Measurements from ENCODE around the gene NDFIP1. TPM values are rescaled to one million over a fixed set of nuclear protein-coding genes. Genes with fewer than 3 reads are reported as not detected.

Gene NDFIP1
- total RNA-seq, 1 experiment from 2014 or later, result 40.9 TPM

- in situ Hi-C loops (cut with HindIII; ENCODE audit: low pct_unique_long_range_greater_than_20kb, low sequenced_read_pairs), result loop anchor here (5.0 kb wide), 1 partner anchor 72 kb away; no protein-coding TSS in a partner anchor
- ChIA-PET POLR2A (no interaction called here), CTCF (no interaction called here)
- TF ChIP-seq CTCF (IDR thresholded peaks at IDR 0.05) (no peak), SIN3A (IDR thresholded peaks at IDR 0.05; ENCODE audit: borderline replicate concordance, insufficient read depth, low read depth, low read length) (no peak), REST (IDR thresholded peaks at IDR 0.05; ENCODE audit: insufficient read depth in 1 of 2, low read depth in 2 of 2, low read length in 1 of 2) (no peak), POLR2AphosphoS5 (IDR thresholded peaks at IDR 0.05; ENCODE audit: low read depth, low read length) (no peak), TCF7L2 (IDR thresholded peaks at IDR 0.05; ENCODE audit: low read depth, low read length) (no peak)
- Histone ChIP-seq H3K4me3 (ENCODE audit: low read depth in 2 of 2, low read length in 2 of 2) (no peak overlapping the region), H3K27me3 (ENCODE audit: control insufficient read depth, insufficient read depth, low read length) (0 out of 2 replicates have a peak, but pooled peaks cover 3% of the 10 kb centered on the region), H3K27ac (ENCODE audit: low read length) (no peak overlapping the region), H3K4me1 (ENCODE audit: control insufficient read depth, insufficient read depth, low read length) (no peaks in the 10 kb centered on the region), H3K9me3 (ENCODE audit: control insufficient read depth, insufficient read depth, low read depth, low read length) (no peaks in the 10 kb centered on the region), H3K36me3 (ENCODE audit: control insufficient read depth, insufficient read depth, low read length) (no peaks in the 10 kb centered on the region)
- no TSS peak for BruUV-seq (replicated peaks)
- intact Hi-C loops (cut with micrococcal nuclease; ENCODE audit: unreplicated experiment), result no loop called here
- ATAC-seq (peak; percentile 19; the same call in 1 of the 2 replicates), DNase-seq (ENCODE audit: low read depth, low spot score) (no peak)
These were observed 43.3 kb upstream of the NDFIP1 start for GRCh38 chr5:142065273-142065672.

GRCh38 chr5:142069606-142070399 lies 38.8 kb upstream of the NDFIP1 start:
- Histone ChIP-seq H3K4me1 (ENCODE audit: control insufficient read depth, insufficient read depth, low read length) (no peaks in the 10 kb centered on the region), H3K27me3 (ENCODE audit: control insufficient read depth, insufficient read depth, low read length) (peaks cover 6% of the 10 kb centered on the region; the same call in 1 of the 2 replicates), H3K4me3 (ENCODE audit: low read depth in 2 of 2, low read length in 2 of 2) (no peak overlapping the region), H3K36me3 (ENCODE audit: control insufficient read depth, insufficient read depth, low read length) (no peaks in the 10 kb centered on the region), H3K9me3 (ENCODE audit: control insufficient read depth, insufficient read depth, low read depth, low read length) (no peaks in the 10 kb centered on the region), H3K27ac (ENCODE audit: low read length) (no peak overlapping the region)
- ChIA-PET CTCF (no interaction called here), POLR2A (no interaction called here)
- BruUV-seq (replicated peaks), result no TSS peak
- TF ChIP-seq REST (IDR thresholded peaks at IDR 0.05; ENCODE audit: insufficient read depth in 1 of 2, low read depth in 2 of 2, low read length in 1 of 2) (no peak), SIN3A (IDR thresholded peaks at IDR 0.05; ENCODE audit: borderline replicate concordance, insufficient read depth, low read depth, low read length) (no peak), TCF7L2 (IDR thresholded peaks at IDR 0.05; ENCODE audit: low read depth, low read length) (no peak), POLR2AphosphoS5 (IDR thresholded peaks at IDR 0.05; ENCODE audit: low read depth, low read length) (no peak), CTCF (IDR thresholded peaks at IDR 0.05) (no peak)
- intact Hi-C loops (cut with micrococcal nuclease; ENCODE audit: unreplicated experiment) (no loop called here), in situ Hi-C loops (cut with HindIII; ENCODE audit: low pct_unique_long_range_greater_than_20kb, low sequenced_read_pairs) (loop anchor here (5.0 kb wide), 1 partner anchor 67 kb away; no protein-coding TSS in a partner anchor)
- ATAC-seq (peak; percentile 34; the same call in 1 of the 2 replicates), DNase-seq (ENCODE audit: low read depth, low spot score) (no peak)
